SK-N-SH (cell line): Measurements from ENCODE around the gene MT1H.

Experiments
- EP300 ChIP-seq, 2 experiments: IDR thresholded peaks; 2 replicates each; pipeline versions ENCODE4 v1.4.0 to v1.6.1; 2012; ENCODE audit warnings: borderline replicate concordance in 1 of 2, low read depth in 1 of 2, low read length in 1 of 2
- EZH2phosphoT487 ChIP-seq: fragments of 200-600 bp; sonication (generic); IDR thresholded peaks from 2 replicates; pipeline ENCODE4 v1.6.1; 2017; ENCODE audit warnings: low read depth, mixed run types, mild to moderate bottlenecking, antibody characterized with exemption, moderate library complexity, borderline replicate concordance
- FOXM1 ChIP-seq: IDR thresholded peaks from 2 replicates; pipeline ENCODE4 v1.4.0; 2012; ENCODE audit warnings: low read depth, mild to moderate bottlenecking
- JUND ChIP-seq: IDR thresholded peaks from 2 replicates; pipeline ENCODE4 v1.4.0; 2012
- YY1 ChIP-seq: IDR thresholded peaks from 2 replicates; pipeline ENCODE4 v1.4.0; 2012; ENCODE audit warnings: low read depth, mild to moderate bottlenecking
- TF ChIP-seq, protein P1 (sequence below): IDR thresholded peaks from 2 replicates; pipeline ENCODE4; 2012
- TF ChIP-seq, protein P2 (sequence below): IDR thresholded peaks from 2 replicates; pipeline ENCODE4 v1.6.1; 2012; ENCODE audit warnings: mild to moderate bottlenecking, low read depth, low read length, moderate library complexity
- TF ChIP-seq, protein P3 (sequence below): fragments of 200-600 bp; sonication (generic); IDR thresholded peaks from 2 replicates; pipeline ENCODE4 v1.6.1; 2017; ENCODE audit warnings: antibody characterized with exemption, mild to moderate bottlenecking, moderate library complexity
- TF ChIP-seq, protein P4 (sequence below): IDR thresholded peaks from 2 replicates; pipeline ENCODE4 v1.4.0; 2012; ENCODE audit warnings: low read depth

DNA sequence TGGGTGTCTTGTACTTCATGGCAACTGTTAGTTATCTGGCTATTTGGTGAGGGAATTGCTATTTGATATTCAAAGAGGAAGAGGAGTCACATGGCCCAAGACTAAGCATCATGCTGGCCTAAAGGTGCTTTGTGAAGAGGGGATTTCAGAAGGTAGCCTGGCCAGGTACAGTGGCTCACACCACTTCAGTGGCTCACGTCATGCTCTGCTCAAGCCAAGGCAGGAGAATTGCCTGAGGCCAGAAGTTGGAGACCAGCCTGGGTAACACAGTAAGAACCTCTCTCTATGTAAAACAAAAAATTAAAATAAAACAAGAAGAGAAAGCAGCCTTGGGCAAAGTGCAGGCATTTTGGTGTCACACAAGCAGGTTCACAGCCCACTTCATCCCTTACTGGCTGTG lies 24.3 kb upstream of the MT1H start:
- TF ChIP-seq YY1 (no peak), JUND (no peak), EZH2phosphoT487 (no peak), FOXM1 (no peak), EP300 (IDR thresholded peaks at IDR 0.05; ENCODE audit: borderline replicate concordance in 1 of 2, low read depth in 1 of 2, low read length in 1 of 2) (no peak)
- TF ChIP-seq, protein P1, sequence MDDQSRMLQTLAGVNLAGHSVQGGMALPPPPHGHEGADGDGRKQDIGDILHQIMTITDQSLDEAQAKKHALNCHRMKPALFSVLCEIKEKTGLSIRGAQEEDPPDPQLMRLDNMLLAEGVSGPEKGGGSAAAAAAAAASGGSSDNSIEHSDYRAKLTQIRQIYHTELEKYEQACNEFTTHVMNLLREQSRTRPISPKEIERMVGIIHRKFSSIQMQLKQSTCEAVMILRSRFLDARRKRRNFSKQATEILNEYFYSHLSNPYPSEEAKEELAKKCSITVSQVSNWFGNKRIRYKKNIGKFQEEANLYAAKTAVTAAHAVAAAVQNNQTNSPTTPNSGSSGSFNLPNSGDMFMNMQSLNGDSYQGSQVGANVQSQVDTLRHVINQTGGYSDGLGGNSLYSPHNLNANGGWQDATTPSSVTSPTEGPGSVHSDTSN: no peak
- TF ChIP-seq, protein P2, sequence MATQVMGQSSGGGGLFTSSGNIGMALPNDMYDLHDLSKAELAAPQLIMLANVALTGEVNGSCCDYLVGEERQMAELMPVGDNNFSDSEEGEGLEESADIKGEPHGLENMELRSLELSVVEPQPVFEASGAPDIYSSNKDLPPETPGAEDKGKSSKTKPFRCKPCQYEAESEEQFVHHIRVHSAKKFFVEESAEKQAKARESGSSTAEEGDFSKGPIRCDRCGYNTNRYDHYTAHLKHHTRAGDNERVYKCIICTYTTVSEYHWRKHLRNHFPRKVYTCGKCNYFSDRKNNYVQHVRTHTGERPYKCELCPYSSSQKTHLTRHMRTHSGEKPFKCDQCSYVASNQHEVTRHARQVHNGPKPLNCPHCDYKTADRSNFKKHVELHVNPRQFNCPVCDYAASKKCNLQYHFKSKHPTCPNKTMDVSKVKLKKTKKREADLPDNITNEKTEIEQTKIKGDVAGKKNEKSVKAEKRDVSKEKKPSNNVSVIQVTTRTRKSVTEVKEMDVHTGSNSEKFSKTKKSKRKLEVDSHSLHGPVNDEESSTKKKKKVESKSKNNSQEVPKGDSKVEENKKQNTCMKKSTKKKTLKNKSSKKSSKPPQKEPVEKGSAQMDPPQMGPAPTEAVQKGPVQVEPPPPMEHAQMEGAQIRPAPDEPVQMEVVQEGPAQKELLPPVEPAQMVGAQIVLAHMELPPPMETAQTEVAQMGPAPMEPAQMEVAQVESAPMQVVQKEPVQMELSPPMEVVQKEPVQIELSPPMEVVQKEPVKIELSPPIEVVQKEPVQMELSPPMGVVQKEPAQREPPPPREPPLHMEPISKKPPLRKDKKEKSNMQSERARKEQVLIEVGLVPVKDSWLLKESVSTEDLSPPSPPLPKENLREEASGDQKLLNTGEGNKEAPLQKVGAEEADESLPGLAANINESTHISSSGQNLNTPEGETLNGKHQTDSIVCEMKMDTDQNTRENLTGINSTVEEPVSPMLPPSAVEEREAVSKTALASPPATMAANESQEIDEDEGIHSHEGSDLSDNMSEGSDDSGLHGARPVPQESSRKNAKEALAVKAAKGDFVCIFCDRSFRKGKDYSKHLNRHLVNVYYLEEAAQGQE: no peak
- TF ChIP-seq, protein P3, sequence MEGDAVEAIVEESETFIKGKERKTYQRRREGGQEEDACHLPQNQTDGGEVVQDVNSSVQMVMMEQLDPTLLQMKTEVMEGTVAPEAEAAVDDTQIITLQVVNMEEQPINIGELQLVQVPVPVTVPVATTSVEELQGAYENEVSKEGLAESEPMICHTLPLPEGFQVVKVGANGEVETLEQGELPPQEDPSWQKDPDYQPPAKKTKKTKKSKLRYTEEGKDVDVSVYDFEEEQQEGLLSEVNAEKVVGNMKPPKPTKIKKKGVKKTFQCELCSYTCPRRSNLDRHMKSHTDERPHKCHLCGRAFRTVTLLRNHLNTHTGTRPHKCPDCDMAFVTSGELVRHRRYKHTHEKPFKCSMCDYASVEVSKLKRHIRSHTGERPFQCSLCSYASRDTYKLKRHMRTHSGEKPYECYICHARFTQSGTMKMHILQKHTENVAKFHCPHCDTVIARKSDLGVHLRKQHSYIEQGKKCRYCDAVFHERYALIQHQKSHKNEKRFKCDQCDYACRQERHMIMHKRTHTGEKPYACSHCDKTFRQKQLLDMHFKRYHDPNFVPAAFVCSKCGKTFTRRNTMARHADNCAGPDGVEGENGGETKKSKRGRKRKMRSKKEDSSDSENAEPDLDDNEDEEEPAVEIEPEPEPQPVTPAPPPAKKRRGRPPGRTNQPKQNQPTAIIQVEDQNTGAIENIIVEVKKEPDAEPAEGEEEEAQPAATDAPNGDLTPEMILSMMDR: no peak
- TF ChIP-seq, protein P4, sequence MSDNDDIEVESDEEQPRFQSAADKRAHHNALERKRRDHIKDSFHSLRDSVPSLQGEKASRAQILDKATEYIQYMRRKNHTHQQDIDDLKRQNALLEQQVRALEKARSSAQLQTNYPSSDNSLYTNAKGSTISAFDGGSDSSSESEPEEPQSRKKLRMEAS: no peak
